GM19043 (cell line): Measurements from ENCODE around the gene NOS1AP.

Experiments used
- ATAC-seq: cut with Tn5 transposase; IDR thresholded peaks from one replicate; pipeline ENCODE4 v1.9.1; 2021; ENCODE audit warnings: low read depth; ENCODE audit not compliant: unreplicated experiment

Gene NOS1AP

DNA sequence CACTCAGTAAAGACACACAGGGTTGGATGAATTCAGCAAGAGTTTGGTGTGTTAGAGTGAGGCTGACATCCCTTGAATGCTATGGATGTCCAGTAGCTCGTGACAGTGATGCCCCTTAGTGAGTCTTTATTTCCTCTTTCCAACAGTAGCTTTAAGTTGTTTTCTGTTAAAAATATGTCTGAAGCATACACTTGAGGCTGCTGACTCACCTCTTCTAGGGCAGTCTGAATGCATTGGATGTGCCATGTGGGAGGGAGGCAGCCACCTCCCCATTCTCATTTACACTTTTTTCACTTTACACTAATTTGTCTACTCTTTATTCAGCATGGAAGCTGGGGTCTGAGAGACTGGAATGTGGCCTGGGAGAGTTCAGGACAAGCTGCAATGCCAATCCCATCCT is 17.6 kb downstream of the NOS1AP start:
- ATAC-seq: no peak

DNA sequence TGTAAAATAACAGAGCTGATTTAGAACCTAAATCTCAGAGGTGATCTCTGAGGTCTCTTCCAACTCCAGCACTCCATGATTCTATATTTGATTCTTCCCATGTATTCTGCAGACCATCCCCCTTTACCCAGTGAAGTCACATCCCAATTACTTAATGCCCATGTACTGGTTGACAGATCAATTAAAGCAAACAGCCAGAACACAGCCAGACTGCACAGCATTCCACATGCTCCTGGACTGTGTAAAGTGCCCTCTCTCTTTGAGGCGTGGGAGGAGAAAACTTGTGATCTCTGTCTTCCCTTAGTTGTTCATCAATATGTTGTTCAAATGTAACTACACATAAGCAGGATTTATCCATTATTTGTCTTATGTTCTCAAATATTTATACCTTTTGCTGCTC is 18.1 kb downstream of the NOS1AP start:
- no peak for ATAC-seq

DNA sequence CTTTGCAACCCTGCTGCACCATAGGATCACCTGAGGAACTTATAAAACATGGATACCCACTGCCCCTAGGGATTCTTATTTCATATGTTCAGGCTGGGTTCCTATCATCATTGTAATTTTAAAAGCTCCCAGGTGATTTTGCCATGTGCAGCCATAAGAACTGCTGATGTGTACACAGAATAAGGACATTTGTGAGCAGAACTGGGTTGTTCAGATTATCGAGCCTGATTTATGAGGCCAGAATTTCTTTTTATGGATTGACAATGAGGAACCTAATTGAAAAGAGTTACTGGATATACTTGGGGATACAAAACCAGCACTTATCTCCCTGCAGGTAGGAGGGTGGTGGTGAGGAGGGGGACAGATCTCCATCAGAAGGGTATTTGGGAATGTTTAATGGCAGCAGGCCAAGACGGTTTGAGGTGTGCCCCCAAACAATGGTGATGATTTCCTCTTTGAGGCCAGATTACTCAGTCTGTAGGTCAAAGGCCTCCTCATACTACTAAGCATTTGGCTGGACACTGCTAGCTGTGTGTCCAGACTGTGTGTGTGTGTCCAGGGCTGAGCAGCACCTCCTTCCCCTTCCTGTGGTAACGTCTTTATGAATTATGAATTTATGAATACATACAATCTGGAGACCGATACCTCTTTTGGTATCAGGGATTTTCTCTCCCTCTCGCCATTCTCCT is 18.9 kb downstream of the NOS1AP start:
- ATAC-seq: no peak

DNA sequence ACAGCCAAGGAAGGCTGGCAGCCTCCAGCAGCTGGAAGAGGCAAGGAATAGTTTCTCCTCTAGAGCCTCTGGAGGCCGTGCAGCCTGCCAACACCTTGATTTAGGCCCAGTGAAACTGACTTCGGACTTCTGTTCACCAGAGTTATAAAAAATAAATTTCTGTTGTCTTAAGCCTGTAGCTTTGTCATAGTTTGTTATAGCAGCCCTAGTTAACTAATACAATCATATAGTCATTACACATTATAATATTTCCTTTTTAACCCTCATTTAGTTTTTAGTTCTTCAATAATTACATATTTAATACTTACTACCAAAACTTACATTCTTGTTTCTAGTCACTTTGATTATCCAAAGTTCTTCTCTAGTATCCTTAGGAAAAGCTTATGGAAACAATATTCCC is 20.3 kb downstream of the NOS1AP start:
- no peak for ATAC-seq

DNA sequence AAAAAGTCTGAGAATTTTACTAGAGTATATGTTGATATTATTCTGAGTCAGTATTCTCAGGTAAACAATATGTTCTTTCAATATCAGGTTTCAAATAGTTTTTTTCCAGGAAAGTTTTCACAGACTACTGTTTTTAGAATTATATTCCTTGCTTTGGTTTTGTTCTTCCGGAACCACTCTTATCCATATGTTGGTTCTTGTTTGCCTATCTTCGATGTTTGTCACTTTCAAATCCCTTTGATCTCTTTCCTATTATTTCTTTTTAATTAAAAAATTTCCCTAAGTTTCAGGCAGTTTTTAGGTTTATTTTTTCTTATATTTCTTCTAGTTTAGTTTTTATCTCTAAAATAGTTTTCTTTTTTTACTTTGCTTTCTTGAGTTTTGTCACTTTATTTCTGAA is 20.9 kb downstream of the NOS1AP start:
- no peak for ATAC-seq

DNA sequence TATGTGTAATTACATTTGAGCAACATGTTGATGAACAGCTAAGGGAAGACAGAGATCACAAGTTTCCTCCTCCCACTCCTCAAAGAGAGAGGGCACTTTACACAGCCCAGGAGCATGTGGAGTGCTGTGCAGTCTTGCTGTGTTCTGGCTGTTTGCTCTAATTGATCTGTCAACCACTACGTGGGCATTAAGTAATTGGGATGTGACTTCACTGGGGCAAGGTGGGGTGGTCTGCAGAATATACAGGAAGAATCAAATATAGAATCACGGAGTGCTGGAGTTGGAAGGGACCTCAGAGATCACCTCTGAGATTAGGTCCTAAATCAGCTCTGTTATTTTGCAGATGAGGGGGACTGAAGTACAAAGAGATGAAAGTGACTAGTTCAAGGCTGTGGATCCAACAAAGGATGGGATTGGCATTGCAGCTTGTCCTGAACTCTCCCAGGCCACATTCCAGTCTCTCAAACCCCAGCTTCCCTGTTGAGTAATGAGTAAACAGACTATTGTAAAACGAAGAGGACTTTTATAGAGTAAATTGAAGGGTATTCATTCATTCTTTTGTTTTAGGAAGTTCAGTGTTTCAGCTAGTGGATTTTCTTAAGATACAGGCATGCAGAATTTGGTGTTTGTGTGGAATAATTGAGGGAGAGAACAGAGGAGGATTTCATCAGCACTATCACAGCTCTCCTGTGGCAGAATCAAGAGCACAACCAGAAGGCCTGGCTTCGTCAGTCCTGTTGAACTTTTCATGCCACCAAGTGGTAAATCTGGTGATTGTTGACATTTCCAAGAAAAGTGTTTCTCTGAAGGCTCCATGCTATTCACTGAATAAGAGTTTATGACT is 22.4 kb downstream of the NOS1AP start:
- no peak for ATAC-seq

DNA sequence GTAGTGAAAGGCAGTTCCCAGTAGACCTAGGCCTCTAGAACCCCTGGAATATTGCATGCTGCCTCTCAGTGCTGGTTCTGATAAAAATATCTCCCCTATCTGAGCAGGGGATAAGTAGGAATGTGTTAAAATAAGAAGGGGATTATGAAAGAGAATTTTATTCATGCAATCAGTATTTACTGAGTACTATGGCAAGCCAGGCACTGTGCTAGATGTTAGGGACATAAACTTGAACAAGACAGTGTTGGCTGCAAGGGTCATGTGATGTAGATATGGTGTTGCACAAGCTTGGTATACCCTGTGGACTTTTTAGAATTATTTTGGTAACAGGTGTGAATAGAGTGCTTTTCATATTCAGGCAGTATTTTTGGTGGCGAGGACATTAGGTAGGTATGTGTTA is 23.6 kb downstream of the NOS1AP start:
- ATAC-seq: no peak

DNA sequence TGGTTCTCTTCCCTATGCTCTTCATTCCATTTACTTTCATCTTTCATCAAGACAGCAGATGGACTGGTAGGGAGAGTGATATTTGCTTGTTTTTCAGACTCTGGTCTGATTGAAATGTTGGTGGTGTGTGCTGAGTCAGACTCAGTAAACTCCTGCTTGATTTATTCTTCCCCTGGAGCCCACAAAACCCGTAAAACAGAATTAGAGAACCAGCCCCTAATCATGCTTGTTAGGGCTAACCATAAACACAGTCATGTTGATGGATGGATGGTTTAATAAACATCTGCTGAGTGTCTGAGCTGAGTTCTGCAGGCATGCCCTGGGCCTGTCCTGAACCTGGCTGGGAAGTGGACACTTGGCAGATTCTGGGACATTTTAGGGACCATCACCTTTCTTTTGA is 24.8 kb downstream of the NOS1AP start:
- no peak for ATAC-seq

DNA sequence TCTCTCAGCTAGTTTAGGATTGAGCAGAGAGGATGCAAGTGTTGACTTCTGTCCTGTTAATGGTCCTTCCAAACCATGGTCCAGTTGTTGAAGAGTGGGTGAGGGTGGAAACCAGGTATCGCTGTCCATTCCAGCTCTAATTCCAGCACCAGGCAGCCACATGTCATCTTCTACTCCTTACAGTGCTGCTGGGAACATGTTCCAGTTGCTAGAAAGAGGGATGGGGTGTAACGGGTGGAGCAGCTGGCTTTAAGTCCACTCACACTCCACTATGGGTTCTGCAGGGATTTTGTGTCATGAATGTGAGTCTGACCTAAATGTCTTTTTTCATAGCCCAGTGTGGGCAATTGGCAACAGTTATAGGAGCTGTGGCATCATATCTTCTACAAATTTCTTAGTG is 25.2 kb downstream of the NOS1AP start:
- ATAC-seq: no peak

DNA sequence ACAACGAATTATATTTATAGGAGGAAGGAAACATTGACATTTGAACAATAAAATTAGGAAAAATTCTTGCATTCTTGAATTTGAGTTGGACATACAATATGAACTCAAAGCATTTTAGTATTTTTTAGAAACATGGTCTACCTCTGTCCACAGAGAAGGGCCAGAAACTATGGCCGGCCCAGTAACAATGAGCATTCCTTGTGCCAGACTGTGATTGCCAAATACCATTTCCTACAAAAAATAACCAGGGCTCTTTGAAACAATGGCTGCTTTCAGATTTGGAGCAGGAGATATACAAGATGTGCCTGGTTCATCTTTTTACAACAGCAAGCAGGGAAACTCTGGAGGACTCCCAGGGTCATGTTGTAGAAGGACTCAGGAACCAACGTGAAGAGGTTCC is 38.4 kb downstream of the NOS1AP start:
- no peak for ATAC-seq

DNA sequence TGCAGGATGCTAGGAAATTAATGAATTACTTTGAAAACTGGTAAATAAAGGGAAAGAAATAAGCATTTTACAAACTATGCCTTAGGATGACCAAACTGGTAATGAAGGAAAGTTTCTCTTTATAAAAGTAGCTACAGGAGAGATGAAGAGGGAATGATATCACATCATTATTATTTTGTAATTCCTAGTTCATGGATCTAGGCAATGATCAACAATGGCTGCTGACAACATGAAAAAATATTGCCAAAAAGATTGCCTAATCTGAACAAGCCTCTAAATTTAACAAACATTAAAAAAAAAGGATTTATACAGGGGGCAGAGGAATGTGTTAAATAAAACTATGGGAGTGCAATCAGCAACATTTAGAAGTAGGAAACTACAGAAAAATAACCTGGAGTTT is 38.9 kb downstream of the NOS1AP start:
- ATAC-seq: no peak

DNA sequence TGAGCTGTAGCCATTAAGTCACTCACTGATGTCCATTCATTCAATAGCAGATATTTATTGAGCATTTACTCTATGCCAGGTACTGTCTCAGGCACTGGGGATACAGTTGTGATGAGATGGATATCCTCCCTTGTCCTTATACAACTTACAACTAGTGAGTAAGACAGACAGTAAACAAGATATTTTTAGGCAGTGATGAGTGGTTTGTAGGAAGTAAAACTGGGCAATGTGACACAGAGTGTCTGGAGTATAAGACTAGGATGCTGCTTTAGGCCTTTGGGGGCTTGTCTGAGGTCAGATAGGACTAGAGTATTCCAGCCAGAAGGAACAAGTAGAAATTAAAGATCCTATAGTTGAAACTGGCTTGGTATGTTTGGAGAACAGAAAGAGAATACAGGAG is 41.4 kb downstream of the NOS1AP start:
- no peak for ATAC-seq

DNA sequence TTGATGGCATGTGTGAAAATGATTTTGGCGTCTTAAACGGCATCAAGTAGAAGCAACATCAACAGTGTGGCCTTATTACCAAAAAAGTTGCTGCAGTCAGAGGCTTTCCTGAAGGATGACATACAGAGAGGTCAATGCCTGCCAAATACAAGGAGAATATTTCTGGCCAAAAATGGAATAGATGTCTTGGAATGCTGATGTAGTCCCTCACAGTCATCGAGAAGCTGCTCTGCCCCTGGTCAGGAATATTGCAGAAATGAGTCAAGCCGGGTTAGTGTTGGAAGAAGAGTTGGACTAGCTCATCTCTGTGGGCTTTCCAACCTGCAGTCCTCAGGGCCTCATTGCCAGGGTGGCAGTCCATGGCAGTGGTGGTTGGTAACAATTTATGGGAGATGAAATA is 42.1 kb downstream of the NOS1AP start:
- ATAC-seq: no peak

DNA sequence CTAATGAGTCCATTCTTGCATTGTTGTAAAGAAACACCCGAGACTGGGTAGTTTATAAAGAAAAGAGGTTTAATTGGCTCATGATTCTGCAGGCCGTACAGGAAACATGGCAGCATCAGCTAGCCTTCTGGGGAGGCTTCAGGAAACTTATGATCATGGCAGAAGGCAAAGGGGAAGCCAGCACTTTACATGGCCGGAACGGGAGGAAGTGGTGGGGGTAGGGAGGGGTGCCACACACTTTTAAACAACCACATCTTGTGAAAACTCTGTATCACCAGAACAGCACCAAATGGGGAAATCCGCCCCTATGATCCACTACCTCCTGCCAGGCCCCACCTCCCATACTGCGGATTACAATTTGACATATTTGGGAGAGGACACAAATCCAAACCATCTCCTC is 43.9 kb downstream of the NOS1AP start:
- ATAC-seq: no peak

DNA sequence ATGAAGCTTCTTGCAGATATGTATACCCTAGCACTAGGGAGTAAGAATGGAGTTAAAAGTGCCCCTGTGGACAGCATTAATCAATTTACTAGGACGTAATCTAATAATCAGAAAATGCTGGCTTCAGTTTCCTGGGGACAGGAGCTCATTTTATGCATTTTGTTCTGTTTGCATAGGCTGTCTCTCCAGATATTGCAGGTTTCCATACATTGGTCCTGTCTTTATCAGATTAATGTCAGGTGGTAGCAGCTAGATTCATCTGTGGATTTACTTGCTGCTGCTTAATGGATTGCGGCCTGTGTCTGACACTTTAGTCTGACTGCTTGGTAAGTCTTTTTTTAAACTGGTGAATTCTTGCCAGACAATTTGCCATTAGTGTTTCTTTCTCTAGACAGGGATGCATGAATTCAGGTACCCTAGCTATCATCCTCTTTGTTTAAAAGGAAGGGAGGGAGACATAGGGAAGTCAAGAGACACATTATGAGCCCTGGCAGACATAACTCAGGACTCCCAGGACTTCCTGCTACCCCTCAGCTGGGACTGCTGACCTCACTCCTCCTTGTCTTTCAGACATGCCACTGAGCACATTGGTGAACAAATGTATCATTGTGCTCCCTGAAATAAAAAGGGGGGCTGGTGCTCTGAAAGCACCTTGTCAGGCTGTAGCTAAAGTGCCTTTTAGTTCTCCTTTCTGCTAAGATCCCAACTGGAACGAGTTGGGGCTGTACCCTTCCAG is 47.7 kb downstream of the NOS1AP start:
- ATAC-seq: no peak

DNA sequence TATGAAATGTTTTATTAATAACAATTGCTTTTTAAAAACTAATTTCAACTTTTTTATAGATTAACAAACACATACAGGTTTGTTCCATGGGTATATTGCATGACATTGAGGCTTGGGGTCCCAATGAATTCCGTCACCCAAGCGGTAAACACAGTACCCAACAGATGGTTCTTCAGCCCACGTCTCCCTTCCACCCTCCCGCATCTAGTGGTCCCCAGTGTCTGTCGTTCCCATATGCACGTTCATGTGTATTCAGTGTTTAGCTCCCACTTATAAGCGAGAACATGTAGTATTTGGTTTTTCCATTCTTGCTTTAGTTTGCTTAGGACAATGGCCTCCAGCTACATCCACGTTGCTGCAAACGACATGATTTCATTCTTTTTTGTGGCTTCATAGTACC is 48.6 kb downstream of the NOS1AP start:
- no peak for ATAC-seq

DNA sequence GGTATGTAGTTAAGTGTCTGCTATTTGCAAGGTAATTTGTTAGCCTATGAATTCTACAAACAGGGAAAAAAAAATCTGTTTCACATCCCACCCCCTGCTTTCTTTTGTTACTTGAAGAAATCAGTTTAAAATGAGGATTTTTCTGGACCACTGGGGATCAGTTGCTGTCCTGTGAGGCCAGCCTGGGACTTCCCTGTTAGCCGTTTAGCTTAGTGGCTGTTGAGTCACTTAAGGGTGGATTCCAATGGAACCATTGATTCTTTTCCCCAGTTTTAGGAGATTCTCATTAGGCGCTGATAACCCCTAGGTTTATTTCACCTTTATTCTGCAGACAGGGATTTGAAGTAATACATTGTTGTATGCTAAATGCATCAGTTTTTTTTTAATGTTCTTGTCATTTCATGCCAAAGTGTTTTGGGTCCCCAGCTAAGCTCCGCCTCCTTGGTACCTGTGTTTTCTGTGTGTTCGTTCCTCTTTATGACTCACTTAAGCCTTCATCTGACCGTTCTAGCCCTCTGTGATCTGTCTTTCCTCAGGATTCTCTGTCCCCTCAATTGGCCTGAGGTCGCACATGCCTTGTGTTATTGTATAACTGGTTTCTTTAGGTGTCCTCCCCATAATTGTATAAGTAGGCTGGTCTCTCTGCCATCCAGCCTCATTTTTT is 59.3 kb downstream of the NOS1AP start:
- ATAC-seq: no peak

DNA sequence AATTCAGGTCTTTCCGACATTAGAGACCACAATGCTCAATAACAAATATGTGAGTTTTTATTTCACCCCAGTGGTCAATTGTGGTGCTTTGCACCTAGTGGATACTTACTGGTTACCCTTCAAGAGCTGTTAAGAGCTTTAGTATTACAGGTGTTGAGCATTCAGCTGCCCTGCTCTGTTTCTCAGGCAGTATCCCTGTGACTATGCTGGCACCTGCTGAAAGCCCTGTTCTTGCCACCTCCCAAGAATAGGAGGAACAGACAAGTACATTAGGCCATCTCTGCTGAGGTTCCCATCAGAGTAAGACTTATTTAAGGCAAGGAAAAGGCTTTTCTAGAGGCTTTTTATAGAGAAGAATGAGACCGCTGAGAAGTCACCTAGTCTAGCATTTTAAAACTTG is 60.8 kb downstream of the NOS1AP start:
- no peak for ATAC-seq

DNA sequence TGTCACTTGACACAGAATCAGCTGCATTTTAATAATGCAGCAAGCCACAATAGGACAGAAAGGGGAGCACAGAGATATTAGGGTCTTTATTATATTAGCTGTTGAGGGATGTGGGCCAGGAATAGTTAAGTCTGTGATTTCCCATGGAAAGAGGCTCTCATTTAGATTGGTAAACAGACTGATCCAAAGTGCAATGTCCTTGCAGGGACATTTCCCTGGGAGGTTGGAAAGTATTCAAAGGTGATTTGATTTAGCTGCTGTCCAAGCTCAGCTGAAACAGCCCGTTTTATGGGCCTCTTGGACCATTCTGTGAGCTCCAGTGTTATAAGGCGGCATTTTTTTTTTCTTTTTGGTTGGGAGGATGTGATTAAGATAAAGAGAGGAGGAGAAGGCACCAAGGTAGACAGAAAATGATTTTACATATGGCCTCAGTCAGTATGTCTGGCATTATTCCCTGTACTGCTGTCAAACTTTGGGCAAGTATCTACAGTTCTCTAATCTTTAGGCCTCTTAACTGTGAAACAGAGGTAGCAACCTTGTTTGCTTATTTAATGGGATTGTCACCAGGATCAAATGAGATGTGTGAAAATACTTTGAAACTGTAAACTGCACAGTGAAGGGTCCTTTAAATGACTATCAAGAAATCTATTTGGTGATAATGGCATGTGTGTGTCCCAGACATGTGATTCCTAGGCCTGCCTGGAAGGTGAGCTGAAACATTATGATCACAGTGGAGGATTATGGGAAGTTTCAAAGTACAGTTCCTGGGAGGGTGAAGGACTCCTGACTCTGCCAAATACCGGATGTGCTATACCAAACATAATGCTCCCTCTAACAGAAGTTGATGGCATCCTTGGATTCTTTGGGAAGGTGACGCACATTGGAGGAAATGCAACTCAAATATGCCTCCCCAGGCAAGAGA is 62.2 kb downstream of the NOS1AP start:
- no peak for ATAC-seq

DNA sequence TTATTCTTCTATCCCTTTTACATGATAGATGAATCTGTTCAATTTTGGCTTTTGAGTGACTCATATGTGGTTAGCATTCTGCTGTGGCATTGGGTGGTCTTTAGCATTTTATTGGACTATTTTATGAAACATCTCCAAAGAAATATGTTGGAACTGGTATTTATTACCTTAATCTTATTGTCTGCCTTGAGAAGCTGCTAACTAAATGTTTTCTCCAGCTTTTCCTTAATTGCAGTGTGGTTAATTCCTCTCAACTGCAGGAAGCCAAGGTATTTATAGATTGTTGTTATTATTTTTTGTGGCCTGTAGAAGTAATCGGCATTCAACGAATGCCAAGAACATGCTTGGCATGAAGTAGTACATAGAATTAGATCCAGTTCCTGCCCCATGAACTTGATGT is 64.1 kb downstream of the NOS1AP start:
- ATAC-seq: no peak
